ENCODE data around the gene EN2.

The EN2 gene

GRCh38 chr7:155449869-155450557, 7.9 kb upstream of the EN2 start:
- H3K4me3 ChIP-seq (ENCODE audit: low read depth, low read length) = no peak overlapping the region
- DNase-seq (ENCODE audit: low read depth, low spot score) = no peak
- TF ChIP-seq CTCF (IDR thresholded peaks at IDR 0.05; ENCODE audit: low read depth, low read length) = no peak
- in situ Hi-C loops (cut with HindIII; ENCODE audit: low sequenced_read_pairs) = no loop called here

GRCh38 chr7:155450558-155450969, 7.4 kb upstream of the EN2 start:
- in situ Hi-C loops (cut with HindIII; ENCODE audit: low sequenced_read_pairs) = no loop called here
- H3K4me3 ChIP-seq (ENCODE audit: low read depth, low read length) = no peak overlapping the region
- TF ChIP-seq CTCF (IDR thresholded peaks at IDR 0.05; ENCODE audit: low read depth, low read length) = no peak
- DNase-seq (ENCODE audit: low read depth, low spot score) = no peak

- no peak for TF ChIP-seq CTCF (IDR thresholded peaks at IDR 0.05; ENCODE audit: low read depth, low read length)
- DNase-seq (ENCODE audit: low read depth, low spot score) = no peak
- in situ Hi-C loops (cut with HindIII; ENCODE audit: low sequenced_read_pairs) = no loop called here
- no peak overlapping the region for H3K4me3 ChIP-seq (ENCODE audit: low read depth, low read length)
These were observed 6.7 kb upstream of the EN2 start for GRCh38 chr7:155450970-155451801.

- no peak overlapping the region for H3K4me3 ChIP-seq (ENCODE audit: low read depth, low read length)
- no peak for DNase-seq (ENCODE audit: low read depth, low spot score)
- in situ Hi-C loops (cut with HindIII; ENCODE audit: low sequenced_read_pairs) = no loop called here
- no peak for TF ChIP-seq CTCF (IDR thresholded peaks at IDR 0.05; ENCODE audit: low read depth, low read length)
These were observed 6.1 kb upstream of the EN2 start for GRCh38 chr7:155451840-155452239.

GRCh38 chr7:155452505-155453295, 5.2 kb upstream of the EN2 start:
- DNase-seq (ENCODE audit: low read depth, low spot score) = no peak
- H3K4me3 ChIP-seq (ENCODE audit: low read depth, low read length) = no peak overlapping the region
- in situ Hi-C loops (cut with HindIII; ENCODE audit: low sequenced_read_pairs) = no loop called here
- no peak for TF ChIP-seq CTCF (IDR thresholded peaks at IDR 0.05; ENCODE audit: low read depth, low read length)
